Neural cell (in vitro differentiated cells): ENCODE measurements around the gene TRABD2B.

ENCODE experiments used
- CTCF ChIP-seq: fragments of 450-650 bp; IDR thresholded peaks from 2 replicates; pipeline ENCODE4 v1.5.1; 2014; ENCODE audit warnings: antibody characterized with exemption, mild to moderate bottlenecking, moderate library complexity; ENCODE audit not compliant: poor library complexity, severe bottlenecking
- EP300 ChIP-seq: fragments of 450-650 bp; conservative IDR thresholded peaks from 2 replicates; pipeline ENCODE4 v1.6.1; 2014; ENCODE audit warnings: antibody characterized with exemption, mild to moderate bottlenecking, moderate library complexity; ENCODE audit not compliant: poor library complexity, severe bottlenecking
- EZH2 ChIP-seq: fragments of 200-600, 300-800 bp; shearing (Covaris generic), sonication (generic); IDR thresholded peaks from 2 replicates; pipeline ENCODE4 v1.6.1; 2014; ENCODE audit warnings: antibody characterized with exemption, low read length, borderline replicate concordance, mild to moderate bottlenecking; ENCODE audit not compliant: insufficient read depth, poor library complexity, severe bottlenecking
- POLR2AphosphoS5 ChIP-seq: IDR thresholded peaks from 2 replicates; pipeline ENCODE4 v1.6.1; 2012
- RAD21 ChIP-seq: fragments of 450-650 bp; conservative IDR thresholded peaks from 2 replicates; pipeline ENCODE4 v1.6.1; 2014; ENCODE audit warnings: antibody characterized with exemption, mild to moderate bottlenecking, moderate library complexity
- REST ChIP-seq: IDR thresholded peaks from 2 replicates; pipeline ENCODE4 v1.6.1; 2012; ENCODE audit warnings: borderline replicate concordance
- SMC3 ChIP-seq: fragments of 450-650 bp; conservative IDR thresholded peaks from 2 replicates; pipeline ENCODE4 v1.6.1; 2014; ENCODE audit warnings: antibody characterized with exemption, mild to moderate bottlenecking, moderate library complexity; ENCODE audit not compliant: poor library complexity
- TAF1 ChIP-seq: IDR thresholded peaks from 2 replicates; pipeline ENCODE4 v1.6.1; 2012; ENCODE audit warnings: low read depth

GRCh38 chr1:47835409-47835808, 161.8 kb downstream of the TRABD2B start:
- TF ChIP-seq CTCF (no peak), REST (no peak), EP300 (no peak), TAF1 (no peak), POLR2AphosphoS5 (no peak), SMC3 (no peak), EZH2 (no peak), RAD21 (no peak)
